Neuronal stem cell (in vitro differentiated cells): Measurements from ENCODE around the gene NHERF1.

Source experiments
- DNase-seq: peaks from one replicate; pipeline ENCODE4 v3.0.0-alpha.2; 2013; ENCODE audit warnings: low spot score
- H2AFZ ChIP-seq: one replicate; pipeline ENCODE4 v1.6.1; 2013; ENCODE audit warnings: mild to moderate bottlenecking, low read length, inconsistent platforms
- H2AK5ac ChIP-seq: 2 replicates; pipeline ENCODE4 v1.6.1; 2013; ENCODE audit warnings: low read depth, mild to moderate bottlenecking, inconsistent platforms, low read length, moderate library complexity, mixed read lengths
- H2BK120ac ChIP-seq: 2 replicates; pipeline ENCODE4 v1.6.1; 2013; ENCODE audit warnings: low read depth, mild to moderate bottlenecking, inconsistent platforms, low read length, moderate library complexity, mixed read lengths
- H2BK12ac ChIP-seq: one replicate; pipeline ENCODE4 v1.6.1; 2013; ENCODE audit warnings: low read length, inconsistent platforms
- H2BK15ac ChIP-seq: 2 replicates; pipeline ENCODE4 v1.6.1; 2013; ENCODE audit warnings: mild to moderate bottlenecking, low read length, inconsistent platforms, mixed read lengths
- H2BK5ac ChIP-seq: one replicate; pipeline ENCODE4 v1.6.1; 2013; ENCODE audit warnings: inconsistent platforms, mild to moderate bottlenecking, low read length, moderate library complexity
- H3K14ac ChIP-seq: one replicate; pipeline ENCODE4 v1.6.1; 2013; ENCODE audit warnings: low read length, inconsistent platforms
- H3K18ac ChIP-seq: 2 replicates; pipeline ENCODE4 v1.6.1; 2013; ENCODE audit warnings: low read length, inconsistent platforms
- H3K23ac ChIP-seq: 2 replicates; pipeline ENCODE4 v1.6.1; 2013; ENCODE audit warnings: low read depth, mild to moderate bottlenecking, mixed read lengths, low read length, inconsistent platforms; ENCODE audit not compliant: poor library complexity
- H3K27ac ChIP-seq: replicated peaks from 3 replicates; pipeline ENCODE4 v1.5.1; 2013; ENCODE audit warnings: low read length, inconsistent platforms
- H3K27me3 ChIP-seq, 3 experiments: 2 replicates each; pipeline ENCODE4 v1.6.1; 2013; ENCODE audit warnings: low read length in 3 of 3, mild to moderate bottlenecking in 2 of 3, inconsistent platforms in 1 of 3, low read depth in 1 of 3, mixed read lengths in 1 of 3, moderate library complexity in 1 of 3; ENCODE audit not compliant: control insufficient read depth in 3 of 3, insufficient read depth in 3 of 3
- H3K36me3 ChIP-seq, 2 donors: replicated peaks in 1 of 2; 2 replicates each; pipeline ENCODE4 v1.6.1; 2013; ENCODE audit warnings: low read length in 2 of 2; ENCODE audit not compliant: control insufficient read depth in 2 of 2, insufficient read depth in 2 of 2
- H3K4ac ChIP-seq: 2 replicates; pipeline ENCODE4 v1.6.1; 2013; ENCODE audit warnings: inconsistent platforms, mild to moderate bottlenecking, low read length, moderate library complexity
- H3K4me1 ChIP-seq, 2 donors: 1 replicate in 1 of 2; 2 replicates in 1 of 2; pipeline ENCODE4 v1.6.1; 2013; ENCODE audit warnings: low read length in 2 of 2, low read depth in 1 of 2; ENCODE audit not compliant: control insufficient read depth in 2 of 2, insufficient read depth in 1 of 2
- H3K4me2 ChIP-seq: one replicate; pipeline ENCODE4 v1.6.1; 2013; ENCODE audit warnings: mild to moderate bottlenecking, low read length, inconsistent platforms; ENCODE audit not compliant: insufficient read depth, poor library complexity, severe bottlenecking
- H3K4me3 ChIP-seq, 2 donors: 2 replicates each; pipeline ENCODE4 v1.5.1; 2013; ENCODE audit warnings: low read length in 2 of 2, mild to moderate bottlenecking in 2 of 2, inconsistent platforms in 1 of 2, moderate library complexity in 1 of 2
- H3K79me1 ChIP-seq: one replicate; pipeline ENCODE4 v1.6.1; 2013; ENCODE audit warnings: low read depth, mild to moderate bottlenecking, inconsistent platforms, low read length, moderate library complexity
- H3K9ac ChIP-seq: one replicate; pipeline ENCODE4 v1.6.1; 2013; ENCODE audit warnings: mild to moderate bottlenecking, low read depth, low read length, inconsistent platforms; ENCODE audit not compliant: poor library complexity
- H3K9me3 ChIP-seq, 2 donors: replicated peaks in 1 of 2; 2 replicates each; pipeline versions ENCODE3 to v1.6.1; 2013; ENCODE audit warnings: low read length in 2 of 2, mild to moderate bottlenecking in 2 of 2, inconsistent platforms in 1 of 2, low read depth in 1 of 2, mixed read lengths in 1 of 2, moderate library complexity in 1 of 2; ENCODE audit not compliant: control insufficient read depth in 2 of 2, insufficient read depth in 1 of 2
- H4K8ac ChIP-seq: one replicate; pipeline ENCODE4 v1.6.1; 2013; ENCODE audit warnings: low read depth, mild to moderate bottlenecking, inconsistent platforms, low read length, moderate library complexity
- H4K91ac ChIP-seq: one replicate; pipeline ENCODE4 v1.6.1; 2013; ENCODE audit warnings: low read length, low read depth, mild to moderate bottlenecking, inconsistent platforms; ENCODE audit not compliant: poor library complexity
- WGBS, 2 donors: extraction: QIAGEN DNeasy Blood & Tissue Kit; methylation state at CpG; one replicate each; pipeline ENCODE4 v1.1.7; 2013; ENCODE audit warnings: missing lambda C conversion rate in 2 of 2, mixed read lengths in 1 of 2; ENCODE audit not compliant: insufficient read length in 2 of 2, insufficient replicate concordance in 1 of 2; ENCODE audit errors: extremely low coverage in 2 of 2; 5-methylcytosine and 5-hydroxymethylcytosine counted together

NHERF1 gene

DNA sequence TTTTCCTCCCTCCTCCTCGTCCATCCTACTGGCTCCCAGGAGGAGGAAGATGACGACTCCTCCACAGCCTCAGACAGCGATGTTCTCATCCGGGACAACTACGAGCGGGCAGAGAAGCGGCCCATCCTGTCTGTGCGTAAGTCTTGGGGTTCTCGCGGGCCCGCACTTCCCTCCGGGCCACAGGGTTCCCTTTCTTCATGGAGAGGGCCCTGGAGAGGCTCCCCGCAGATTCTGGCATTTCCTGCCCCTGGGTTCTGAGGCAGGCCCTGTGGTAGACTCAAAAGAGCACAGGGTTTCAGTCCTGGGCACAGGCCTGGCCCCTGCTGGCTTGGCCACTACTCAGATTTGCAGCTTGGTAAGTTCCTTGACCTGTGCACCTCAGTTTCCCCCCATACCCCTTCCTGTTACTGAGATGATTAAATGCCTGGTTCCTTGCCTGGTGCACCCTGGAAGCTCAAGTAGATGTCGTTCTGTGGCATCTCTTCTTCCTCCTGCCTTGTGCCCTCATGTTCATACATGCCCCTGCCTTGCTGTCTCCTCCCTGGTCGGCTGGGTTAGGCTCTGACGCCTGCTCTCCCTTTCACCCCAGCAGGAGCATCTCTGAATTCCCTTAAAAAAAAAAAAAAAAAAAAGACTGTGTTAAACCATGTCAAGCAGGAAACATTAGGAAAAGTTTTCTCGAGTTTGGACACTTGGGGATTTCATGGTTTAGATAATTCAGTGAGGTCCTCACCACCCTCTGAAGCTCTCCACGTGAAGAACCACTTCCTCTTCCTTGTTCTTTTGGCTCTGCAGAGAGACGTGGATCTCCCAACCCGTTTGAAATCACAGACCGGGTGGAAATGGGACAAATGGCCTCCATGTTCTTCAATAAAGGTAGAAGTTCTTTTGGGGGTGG, 42.0 kb downstream of the NHERF1 start:
- Histone ChIP-seq H2AFZ (no peak overlapping the region), H3K27me3 (no peaks in the 10 kb centered on the region), H3K23ac (no peak overlapping the region), H2BK15ac (no peak overlapping the region), H4K8ac (no peak overlapping the region), H3K4me1 (no peaks in the 10 kb centered on the region), H3K14ac (no peak overlapping the region), H2AK5ac (no peak overlapping the region), H2BK12ac (no peak overlapping the region), H3K4me2 (no peak overlapping the region), H4K91ac (no peak overlapping the region), H2BK5ac (no peak overlapping the region), H3K4me3 (no peak overlapping the region), H3K36me3 (peaks cover 29 to 51% of the 10 kb centered on the region in 2 donors), H3K79me1 (no peaks in the 10 kb centered on the region), H2BK120ac (no peak overlapping the region), H3K18ac (no peak overlapping the region), H3K27ac (no peak overlapping the region), H3K9me3 (no peaks in the 10 kb centered on the region), H3K4ac (no peak overlapping the region), H3K9ac (no peak overlapping the region)
- no CpG with 5 or more reads among the region's 21 CpGs for WGBS, 2 donors
- no peak for DNase-seq

- no peaks in the 10 kb centered on the region for H3K9me3 ChIP-seq
- H4K8ac ChIP-seq = no peak overlapping the region
- H3K14ac ChIP-seq = no peak overlapping the region
- no peaks in the 10 kb centered on the region for H3K27me3 ChIP-seq
- peaks cover 37 to 65% of the 10 kb centered on the region in 2 donors for H3K36me3 ChIP-seq
- no peak overlapping the region for H2BK15ac ChIP-seq
- no peak overlapping the region for H3K23ac ChIP-seq
- H2AFZ ChIP-seq = no peak overlapping the region
- no peak overlapping the region for H3K9ac ChIP-seq
- no peak overlapping the region for H2BK5ac ChIP-seq
- no CpG with 5 or more reads among the region's 12 CpGs for WGBS, 2 donors
- no peak overlapping the region for H3K4ac ChIP-seq
- H3K79me1 ChIP-seq = no peaks in the 10 kb centered on the region
- H2BK120ac ChIP-seq = no peak overlapping the region
- no peak overlapping the region for H3K4me2 ChIP-seq
- H3K4me1 ChIP-seq = no peaks in the 10 kb centered on the region
- H4K91ac ChIP-seq = no peak overlapping the region
- H3K4me3 ChIP-seq = no peak overlapping the region
- no peak overlapping the region for H2AK5ac ChIP-seq
- no peak overlapping the region for H3K27ac ChIP-seq
- no peak overlapping the region for H3K18ac ChIP-seq
- no peak for DNase-seq
- H2BK12ac ChIP-seq = no peak overlapping the region
These were observed 44.2 kb downstream of the NHERF1 start for GRCh38 chr17:74792586-74793105.

DNA sequence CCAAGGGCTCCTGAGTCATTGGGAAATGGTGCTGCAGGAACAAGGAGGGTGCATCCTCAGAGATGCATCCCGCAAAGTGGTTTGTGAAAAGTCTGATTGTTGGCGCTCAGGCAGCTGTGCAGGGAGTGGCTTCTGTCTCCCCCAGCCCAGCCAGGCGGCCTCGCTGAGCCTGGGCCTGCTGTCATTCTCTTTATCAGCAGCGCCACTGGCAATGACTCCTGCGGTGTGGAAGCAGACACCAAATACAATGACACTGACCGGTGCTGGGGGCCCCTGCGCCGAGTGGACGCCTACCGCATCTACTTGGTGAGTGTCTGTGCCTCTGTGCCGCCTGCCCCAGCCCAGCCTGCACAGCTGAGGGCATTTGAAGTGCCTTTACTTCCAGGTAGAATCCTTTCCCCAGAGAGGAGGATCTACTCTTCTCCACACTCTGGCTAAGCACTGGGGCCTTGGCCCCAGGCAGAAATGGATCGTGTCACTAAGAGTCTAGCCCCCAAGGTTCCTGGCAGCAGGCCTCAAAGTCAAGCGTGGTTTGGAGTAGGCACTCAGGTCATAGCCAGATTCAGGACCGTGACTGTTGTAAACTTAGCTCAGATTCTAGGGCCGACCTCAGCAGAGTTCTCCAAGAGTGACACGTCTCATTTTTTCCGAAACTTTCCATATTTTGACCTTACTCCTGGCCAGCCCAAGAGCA, 47.0 kb downstream of the NHERF1 start:
- no peak overlapping the region for H2AFZ ChIP-seq
- no peak for DNase-seq
- H4K8ac ChIP-seq = no peak overlapping the region
- no peak overlapping the region for H2BK12ac ChIP-seq
- H2BK15ac ChIP-seq = no peak overlapping the region
- no peak overlapping the region for H3K4ac ChIP-seq
- H3K23ac ChIP-seq = no peak overlapping the region
- no peak overlapping the region for H2BK120ac ChIP-seq
- H2BK5ac ChIP-seq = no peak overlapping the region
- H3K27me3 ChIP-seq = no peaks in the 10 kb centered on the region
- no peak overlapping the region for H2AK5ac ChIP-seq
- H4K91ac ChIP-seq = no peak overlapping the region
- no peaks in the 10 kb centered on the region for H3K4me1 ChIP-seq
- no peak overlapping the region for H3K4me2 ChIP-seq
- no peak overlapping the region for H3K4me3 ChIP-seq
- H3K79me1 ChIP-seq = no peaks in the 10 kb centered on the region
- no peaks in the 10 kb centered on the region for H3K9me3 ChIP-seq
- H3K14ac ChIP-seq = no peak overlapping the region
- peaks cover 37 to 76% of the 10 kb centered on the region in 2 donors for H3K36me3 ChIP-seq
- H3K9ac ChIP-seq = no peak overlapping the region
- WGBS, 2 donors = no CpG with 5 or more reads among the region's 18 CpGs
- no peak overlapping the region for H3K27ac ChIP-seq
- no peak overlapping the region for H3K18ac ChIP-seq

- H3K9me3 ChIP-seq = no peaks in the 10 kb centered on the region
- no peak overlapping the region for H3K27ac ChIP-seq
- whole genome bisulfite sequencing, 2 donors = no CpG with 5 or more reads among the region's 4 CpGs
- H2BK5ac ChIP-seq = no peak overlapping the region
- no peak overlapping the region for H2BK120ac ChIP-seq
- H4K91ac ChIP-seq = no peak overlapping the region
- H2BK15ac ChIP-seq = no peak overlapping the region
- H3K4me3 ChIP-seq = no peak overlapping the region
- H3K14ac ChIP-seq = no peak overlapping the region
- no peaks in the 10 kb centered on the region for H3K79me1 ChIP-seq
- H3K36me3 ChIP-seq = peaks cover 35 to 83% of the 10 kb centered on the region in 2 donors
- H3K4me1 ChIP-seq = no peaks in the 10 kb centered on the region
- no peak overlapping the region for H2AFZ ChIP-seq
- no peak overlapping the region for H3K4ac ChIP-seq
- no peak overlapping the region for H3K9ac ChIP-seq
- no peak overlapping the region for H2AK5ac ChIP-seq
- no peaks in the 10 kb centered on the region for H3K27me3 ChIP-seq
- no peak overlapping the region for H2BK12ac ChIP-seq
- no peak overlapping the region for H4K8ac ChIP-seq
- H3K18ac ChIP-seq = no peak overlapping the region
- no peak overlapping the region for H3K4me2 ChIP-seq
- DNase-seq = no peak
- no peak overlapping the region for H3K23ac ChIP-seq
These were observed 47.8 kb downstream of the NHERF1 start for GRCh38 chr17:74796211-74796610.
